Keratinocyte (primary cell): ENCODE results near the gene NCLN.

Experiments used
- CTCF ChIP-seq, 3 experiments: IDR thresholded peaks in 1 of 3; conservative IDR thresholded peaks in 1 of 3; optimal IDR thresholded peaks in 1 of 3; 2 replicates in 2 of 3; 3 replicates in 1 of 3; pipeline versions ENCODE3 to v1.5.1; 2011; ENCODE audit warnings: low read length in 3 of 3, mild to moderate bottlenecking in 3 of 3, moderate library complexity in 2 of 3, control low read depth in 1 of 3, inconsistent platforms in 1 of 3; ENCODE audit not compliant: insufficient read depth in 2 of 3; ENCODE audit errors: extremely low read depth in 1 of 3
- EZH2 ChIP-seq: IDR thresholded peaks from one replicate; pipeline ENCODE4 v1.6.1; 2012; ENCODE audit warnings: inconsistent platforms, mild to moderate bottlenecking, low read length, moderate library complexity

- no peak for TF ChIP-seq CTCF (optimal IDR thresholded peaks at IDR 0.05 in 1 of 3, IDR thresholded peaks at IDR 0.05 in 1 of 3, conservative IDR thresholded peaks at IDR 0.05 in 1 of 3; ENCODE audit: extremely low read depth in 1 of 3, insufficient read depth in 2 of 3, low read length in 3 of 3)
- no peak for TF ChIP-seq EZH2
Observed at GRCh38 chr19:3198901-3199700, 13.4 kb downstream of the NCLN start.
